Measurements from ENCODE around the gene NUMBL.
"Not testable (repeated sequence)": the region's sequence is repeated elsewhere in the genome, so short reads cannot be mapped to it uniquely, and the experiment has no call there.

The NUMBL gene

GRCh38 chr19:40625406-40626120 lies 64.9 kb downstream of the NUMBL start:
- DNase-seq: no peak

GRCh38 chr19:40624369-40625153 lies 65.9 kb downstream of the NUMBL start:
- not testable (repeated sequence) for DNase-seq

- peak; percentile 43 to 46 for DNase-seq
These were observed 66.8 kb downstream of the NUMBL start for GRCh38 chr19:40623403-40624251.

GRCh38 chr19:40622773-40623075 lies 67.7 kb downstream of the NUMBL start:
- no peak for DNase-seq

- no peak for DNase-seq
These were observed 68.3 kb downstream of the NUMBL start for GRCh38 chr19:40621966-40622772.

- no peak for DNase-seq
These were observed 69.2 kb downstream of the NUMBL start for GRCh38 chr19:40621283-40621682.

GRCh38 chr19:40620161-40620485 lies 70.3 kb downstream of the NUMBL start:
- no peak for DNase-seq

GRCh38 chr19:40619333-40620160 lies 70.9 kb downstream of the NUMBL start:
- no peak for DNase-seq

GRCh38 chr19:40617961-40618360 lies 72.5 kb downstream of the NUMBL start:
- no peak for DNase-seq

GRCh38 chr19:40616941-40617340 lies 73.5 kb downstream of the NUMBL start:
- DNase-seq: no peak

- no peak for DNase-seq
These were observed 74.3 kb downstream of the NUMBL start for GRCh38 chr19:40616178-40616577.
